HG03432 (cell line): Measurements from ENCODE around the gene CCDC187.

Experiments
- ATAC-seq: cut with Tn5 transposase; IDR thresholded peaks from one replicate; pipeline ENCODE4 v1.9.1; 2021; ENCODE audit warnings: mild to moderate bottlenecking, moderate library complexity; ENCODE audit not compliant: unreplicated experiment

Gene CCDC187

GRCh38 chr9:136211441-136212344 is 92.2 kb downstream of the CCDC187 start:
- no peak for ATAC-seq

GRCh38 chr9:136211006-136211405 is 92.9 kb downstream of the CCDC187 start:
- no peak for ATAC-seq

- ATAC-seq: no peak
Observed at GRCh38 chr9:136210276-136210675, 93.6 kb downstream of the CCDC187 start.

GRCh38 chr9:136209786-136210185 is 94.1 kb downstream of the CCDC187 start:
- no peak for ATAC-seq

GRCh38 chr9:136209232-136209631 is 94.7 kb downstream of the CCDC187 start:
- no peak for ATAC-seq

- ATAC-seq: no peak
Observed at GRCh38 chr9:136208675-136209074, 95.2 kb downstream of the CCDC187 start.

GRCh38 chr9:136207616-136208015 is 96.3 kb downstream of the CCDC187 start:
- ATAC-seq: no peak

- ATAC-seq: no peak
Observed at GRCh38 chr9:136206602-136207275, 97.2 kb downstream of the CCDC187 start.

- ATAC-seq: no peak
Observed at GRCh38 chr9:136205707-136205992, 98.2 kb downstream of the CCDC187 start.

- no peak for ATAC-seq
Observed at GRCh38 chr9:136204838-136205706, 98.8 kb downstream of the CCDC187 start, which contains the start of gene LHX3. TSS of gene LHX3 (minus strand) at chr9:136205128. CDS start at chr9:136205012, 116 bp downstream.

- no peak for ATAC-seq
Observed at GRCh38 chr9:136204145-136204805, 99.6 kb downstream of the CCDC187 start.

GRCh38 chr9:136203408-136204144 is 100.3 kb downstream of the CCDC187 start:
- no peak for ATAC-seq

- ATAC-seq: no peak
Observed at GRCh38 chr9:136202454-136203407, 101.2 kb downstream of the CCDC187 start.

GRCh38 chr9:136201609-136202453 is 102.1 kb downstream of the CCDC187 start:
- ATAC-seq: no peak

GRCh38 chr9:136201174-136201573 is 102.7 kb downstream of the CCDC187 start:
- no peak for ATAC-seq

- no peak for ATAC-seq
Observed at GRCh38 chr9:136200424-136200823, 103.5 kb downstream of the CCDC187 start.
